ENCODE data around the gene LHFPL4.

The LHFPL4 gene

GRCh38 chr3:9590282-9590791 is 36.7 kb upstream of the LHFPL4 start:
- DNase-seq (ENCODE audit: low read depth) = no peak
- no peak for TF ChIP-seq CTCF (IDR thresholded peaks at IDR 0.05; ENCODE audit: low read length, missing control alignments)
- H3K4me3 ChIP-seq (replicated peaks; ENCODE audit: low read depth, low read length) = no peak overlapping the region

GRCh38 chr3:9583792-9584191 is 30.2 kb upstream of the LHFPL4 start:
- TF ChIP-seq CTCF (IDR thresholded peaks at IDR 0.05; ENCODE audit: low read length, missing control alignments) = no peak
- no peak for DNase-seq (ENCODE audit: low read depth)
- no peak overlapping the region for H3K4me3 ChIP-seq (replicated peaks; ENCODE audit: low read depth, low read length)

- TF ChIP-seq CTCF (IDR thresholded peaks at IDR 0.05; ENCODE audit: low read length, missing control alignments) = no peak
- no peak overlapping the region for H3K4me3 ChIP-seq (replicated peaks; ENCODE audit: low read depth, low read length)
- no peak for DNase-seq (ENCODE audit: low read depth)
These were observed 29.7 kb upstream of the LHFPL4 start for GRCh38 chr3:9583371-9583770.

GRCh38 chr3:9582332-9582731 is 28.7 kb upstream of the LHFPL4 start:
- no peak for DNase-seq (ENCODE audit: low read depth)
- H3K4me3 ChIP-seq (replicated peaks; ENCODE audit: low read depth, low read length) = no peak overlapping the region
- TF ChIP-seq CTCF (IDR thresholded peaks at IDR 0.05; ENCODE audit: low read length, missing control alignments) = no peak

GRCh38 chr3:9581742-9582141 is 28.1 kb upstream of the LHFPL4 start:
- DNase-seq (ENCODE audit: low read depth) = no peak
- no peak overlapping the region for H3K4me3 ChIP-seq (replicated peaks; ENCODE audit: low read depth, low read length)
- no peak for TF ChIP-seq CTCF (IDR thresholded peaks at IDR 0.05; ENCODE audit: low read length, missing control alignments)

- DNase-seq (ENCODE audit: low read depth) = no peak
- TF ChIP-seq CTCF (IDR thresholded peaks at IDR 0.05; ENCODE audit: low read length, missing control alignments) = no peak
- H3K4me3 ChIP-seq (replicated peaks; ENCODE audit: low read depth, low read length) = no peak overlapping the region
These were observed 15.4 kb upstream of the LHFPL4 start for GRCh38 chr3:9569054-9569453.

GRCh38 chr3:9565316-9565715 is 11.7 kb upstream of the LHFPL4 start:
- no peak for DNase-seq (ENCODE audit: low read depth)
- H3K4me3 ChIP-seq (replicated peaks; ENCODE audit: low read depth, low read length) = no peak overlapping the region
- no peak for TF ChIP-seq CTCF (IDR thresholded peaks at IDR 0.05; ENCODE audit: low read length, missing control alignments)

All from fibroblast of pulmonary artery (primary cell).